Esophagus muscularis mucosa (tissue), 4 donors: ENCODE data around the gene JADE2.
"Not testable (repeated sequence)": the region's sequence is repeated elsewhere in the genome, so short reads cannot be mapped to it uniquely, and the experiment has no call there.

Experiments
- EP300 ChIP-seq: sonication (generic); formaldehyde crosslinking; IDR thresholded peaks from one replicate; pipeline ENCODE4 v1.6.1; 2017; ENCODE audit warnings: antibody characterized with exemption
- POLR2A ChIP-seq: fragments of 450-650 bp; IDR thresholded peaks from one replicate; pipeline ENCODE4 v1.6.1; 2017; ENCODE audit warnings: antibody characterized with exemption, moderate library complexity, mild to moderate bottlenecking, low read depth
- TF ChIP-seq, protein P1 (sequence below), 3 experiments: fragments of 200-600 bp in 2 of 3; fragments of 450-650 bp in 1 of 3; sonication (generic) in 2 of 3; IDR thresholded peaks; one replicate each; pipeline ENCODE4 v1.5.1; 2017 to 2019; ENCODE audit warnings: antibody characterized with exemption in 3 of 3, mild to moderate bottlenecking in 2 of 3, moderate library complexity in 1 of 3

DNA sequence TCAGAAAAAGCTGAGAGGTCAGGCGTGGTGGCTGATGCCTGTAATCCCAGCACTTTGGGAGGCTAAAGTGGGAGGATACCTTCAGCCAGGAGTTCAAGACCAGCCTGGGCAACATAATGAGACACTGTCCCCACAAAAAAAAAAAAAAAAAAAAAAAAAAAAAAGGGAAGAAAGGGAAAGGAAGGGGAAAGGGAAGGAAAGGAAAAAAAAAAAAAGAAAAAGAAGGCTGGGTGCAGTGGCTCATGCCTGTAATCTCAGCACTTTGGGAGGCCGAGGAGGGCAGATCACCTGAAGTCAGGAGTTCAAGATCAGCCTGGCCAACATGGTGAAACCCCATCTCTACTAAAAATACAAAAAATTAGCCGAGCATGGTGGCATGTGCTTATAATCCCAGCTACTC lies 74.3 kb downstream of the JADE2 start:
- TF ChIP-seq, protein P1, sequence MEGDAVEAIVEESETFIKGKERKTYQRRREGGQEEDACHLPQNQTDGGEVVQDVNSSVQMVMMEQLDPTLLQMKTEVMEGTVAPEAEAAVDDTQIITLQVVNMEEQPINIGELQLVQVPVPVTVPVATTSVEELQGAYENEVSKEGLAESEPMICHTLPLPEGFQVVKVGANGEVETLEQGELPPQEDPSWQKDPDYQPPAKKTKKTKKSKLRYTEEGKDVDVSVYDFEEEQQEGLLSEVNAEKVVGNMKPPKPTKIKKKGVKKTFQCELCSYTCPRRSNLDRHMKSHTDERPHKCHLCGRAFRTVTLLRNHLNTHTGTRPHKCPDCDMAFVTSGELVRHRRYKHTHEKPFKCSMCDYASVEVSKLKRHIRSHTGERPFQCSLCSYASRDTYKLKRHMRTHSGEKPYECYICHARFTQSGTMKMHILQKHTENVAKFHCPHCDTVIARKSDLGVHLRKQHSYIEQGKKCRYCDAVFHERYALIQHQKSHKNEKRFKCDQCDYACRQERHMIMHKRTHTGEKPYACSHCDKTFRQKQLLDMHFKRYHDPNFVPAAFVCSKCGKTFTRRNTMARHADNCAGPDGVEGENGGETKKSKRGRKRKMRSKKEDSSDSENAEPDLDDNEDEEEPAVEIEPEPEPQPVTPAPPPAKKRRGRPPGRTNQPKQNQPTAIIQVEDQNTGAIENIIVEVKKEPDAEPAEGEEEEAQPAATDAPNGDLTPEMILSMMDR (IDR thresholded peaks at IDR 0.05): not testable (repeated sequence)
- TF ChIP-seq EP300, POLR2A: not testable (repeated sequence)
